Stimulated activated naive CD4-positive, alpha-beta T cell (primary cell): Measurements from ENCODE around the gene PDIA6.
"Not testable (repeated sequence)": the region's sequence is repeated elsewhere in the genome, so short reads cannot be mapped to it uniquely, and the experiment has no call there.

ENCODE experiments used
- DNase-seq, 6 experiments: peaks; one replicate each; lab custom pipeline; 2025; lab: John Stamatoyannopoulos, UW

PDIA6 gene

DNA sequence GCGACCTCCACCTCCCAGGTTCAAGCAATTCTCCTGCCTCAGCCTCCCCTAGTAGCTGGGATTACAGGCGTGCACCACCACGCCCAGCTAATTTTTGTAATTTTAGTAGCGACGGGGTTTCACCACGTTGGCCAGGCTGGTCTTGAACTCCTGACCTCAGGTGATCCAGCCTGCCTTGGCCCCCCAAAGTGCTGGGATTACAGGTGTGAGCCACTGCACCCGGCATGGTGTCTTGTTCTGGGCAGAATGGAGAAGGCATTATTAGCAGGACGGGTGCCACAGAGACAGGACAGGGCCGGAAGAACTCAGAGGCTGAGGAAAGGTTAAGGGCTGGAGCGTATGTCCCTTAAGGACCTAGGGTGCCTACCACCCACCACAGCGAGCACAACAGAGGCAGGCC lies 31.8 kb downstream of the PDIA6 start:
- not testable (repeated sequence) for DNase-seq

DNA sequence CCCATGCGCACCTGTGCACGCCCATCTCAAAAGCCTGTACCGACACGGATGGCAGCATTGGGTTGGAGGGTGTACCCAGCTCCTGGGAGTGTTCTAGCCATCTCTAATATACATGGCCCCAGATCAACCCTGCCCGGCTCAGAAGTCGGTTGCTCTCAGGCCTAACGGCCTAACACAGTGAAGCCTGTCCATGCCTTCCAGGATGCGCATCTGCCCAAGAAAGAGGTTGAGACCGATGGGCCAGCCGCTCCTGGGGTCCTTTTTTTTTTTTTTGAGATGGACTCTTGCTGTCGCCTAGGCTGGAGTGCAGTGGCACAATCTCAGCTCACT lies 32.1 kb downstream of the PDIA6 start:
- DNase-seq = no peak

DNA sequence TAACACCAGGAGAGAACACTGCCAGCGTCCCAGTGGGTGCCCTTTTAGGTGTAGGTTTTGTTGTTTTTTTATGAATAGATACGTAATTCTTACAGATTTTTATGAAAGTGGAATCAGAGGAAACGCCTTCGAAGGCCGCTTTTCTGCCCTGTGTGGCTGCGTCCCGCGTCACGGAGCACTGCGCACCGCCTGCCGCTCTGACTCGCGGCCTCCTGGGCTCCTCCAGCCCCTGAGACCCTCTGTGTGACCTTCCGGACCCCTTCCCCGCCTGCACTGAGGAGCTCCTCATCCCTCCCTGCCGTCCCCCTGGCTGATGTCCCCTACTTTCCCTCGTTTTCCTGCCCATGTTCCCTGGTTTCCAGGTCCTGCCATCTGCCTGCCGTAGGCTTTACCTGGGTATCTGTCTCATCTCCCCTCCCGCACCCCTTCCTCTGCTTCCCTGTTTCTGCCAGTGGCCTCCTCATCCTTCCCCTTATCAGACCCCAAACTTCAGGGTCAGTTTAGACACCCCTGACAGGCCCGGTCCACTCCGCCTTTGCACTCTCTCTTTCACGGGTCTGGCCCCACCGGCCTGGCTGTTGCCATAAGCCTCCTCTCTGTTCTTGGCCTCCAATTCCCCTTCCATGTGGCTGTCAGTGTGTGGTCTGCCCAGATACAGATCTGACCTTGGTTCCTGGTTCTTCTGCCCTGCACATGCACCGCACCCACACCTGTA lies 32.7 kb downstream of the PDIA6 start:
- DNase-seq = no peak

DNA sequence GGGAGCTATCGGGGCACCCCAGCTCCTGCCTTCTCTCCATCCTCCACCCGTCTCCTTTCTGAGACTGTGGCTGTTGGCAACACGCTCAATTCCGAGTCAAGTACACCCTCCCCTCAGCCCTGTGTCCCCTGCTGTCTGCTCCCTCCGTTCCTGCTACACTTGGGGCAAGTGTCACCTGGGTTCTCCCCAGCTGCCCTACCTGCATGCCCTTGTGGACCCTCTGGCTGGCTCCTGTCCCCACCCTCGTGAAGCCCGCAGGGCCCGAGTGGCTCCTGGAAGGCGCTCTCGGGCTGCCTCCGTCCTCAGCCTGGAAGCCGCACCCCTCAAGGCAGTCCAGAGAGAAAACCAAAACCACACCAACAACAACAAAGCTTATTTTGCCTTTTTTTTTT lies 33.9 kb downstream of the PDIA6 start:
- DNase-seq = no peak

DNA sequence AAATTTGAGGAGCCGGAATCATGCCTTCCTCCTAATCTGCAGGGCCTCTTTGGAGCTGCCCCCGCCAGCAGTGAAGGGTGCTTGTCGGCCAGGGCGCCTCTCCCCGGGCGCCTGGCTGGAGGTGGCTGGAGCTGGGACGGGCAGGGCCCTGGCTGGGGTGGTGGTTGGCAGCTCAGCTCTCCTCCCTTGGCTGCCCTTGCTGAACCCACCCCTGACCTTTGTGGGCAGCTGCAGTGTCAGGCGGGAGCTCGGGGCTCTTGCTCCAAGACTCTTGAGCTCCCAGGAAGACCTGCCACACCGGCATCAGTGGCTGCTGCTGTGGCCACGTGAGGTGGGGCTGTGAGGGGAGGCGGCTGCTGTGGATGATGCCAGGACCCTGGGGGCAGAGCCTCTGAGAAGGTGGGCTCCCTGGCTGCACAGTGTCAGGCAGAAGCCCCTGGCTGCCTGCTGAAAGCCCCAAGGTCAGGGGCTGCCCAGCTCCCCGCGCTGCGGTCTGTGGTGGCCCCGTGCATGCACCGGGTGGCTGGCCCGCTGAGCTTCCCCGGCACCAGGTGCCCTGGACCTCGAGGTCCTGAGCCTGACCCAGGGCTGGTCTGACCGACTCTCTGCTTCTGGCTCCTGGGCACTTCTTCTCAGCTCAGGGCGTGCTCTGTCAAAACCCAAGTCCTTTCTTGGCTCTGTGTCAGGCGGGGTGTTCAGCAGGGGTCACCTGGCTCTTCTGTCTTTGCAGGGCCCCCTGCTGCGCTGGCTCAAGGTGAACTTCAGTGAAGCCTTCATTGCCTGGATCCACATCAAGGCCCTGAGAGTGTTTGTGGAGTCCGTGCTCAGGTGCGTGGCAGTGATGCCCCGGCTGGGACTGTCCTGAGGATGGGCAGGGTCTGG lies 34.5 kb downstream of the PDIA6 start:
- no peak for DNase-seq

DNA sequence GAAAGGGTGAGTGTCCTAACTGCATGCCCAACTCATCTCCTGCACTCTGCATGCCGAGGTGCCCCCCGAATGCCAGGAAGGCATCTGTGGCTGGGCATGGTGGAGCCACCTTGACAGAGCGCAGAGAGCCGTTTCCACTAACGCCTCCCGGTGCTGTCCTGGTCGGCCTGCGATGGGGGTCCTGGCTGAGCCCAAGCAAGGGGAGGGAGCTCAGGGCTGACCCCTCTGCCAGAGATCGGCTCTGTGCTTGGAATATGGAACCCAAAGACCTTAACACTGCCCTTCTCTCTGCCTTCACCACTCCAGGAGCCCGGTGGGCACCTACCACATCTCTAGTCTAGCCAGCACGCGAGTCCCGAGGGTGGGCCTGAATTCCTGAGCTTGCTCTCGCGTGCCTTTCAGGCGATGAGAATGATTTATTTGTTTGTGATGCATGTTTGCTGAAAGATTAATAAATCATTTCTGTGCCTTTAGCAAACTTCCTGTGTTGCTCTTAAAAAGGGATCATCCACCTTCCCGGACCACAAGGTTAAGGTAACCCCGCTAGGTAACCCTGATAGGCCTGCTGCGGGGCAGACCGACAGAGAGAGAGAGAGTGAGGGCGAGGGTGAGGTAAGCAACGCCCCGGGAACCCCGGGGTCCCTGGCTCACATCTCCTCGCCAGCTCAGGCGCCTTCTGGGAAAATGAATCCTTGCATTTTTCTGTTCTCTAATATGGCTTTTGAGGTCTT lies 35.3 kb downstream of the PDIA6 start:
- no peak for DNase-seq

DNA sequence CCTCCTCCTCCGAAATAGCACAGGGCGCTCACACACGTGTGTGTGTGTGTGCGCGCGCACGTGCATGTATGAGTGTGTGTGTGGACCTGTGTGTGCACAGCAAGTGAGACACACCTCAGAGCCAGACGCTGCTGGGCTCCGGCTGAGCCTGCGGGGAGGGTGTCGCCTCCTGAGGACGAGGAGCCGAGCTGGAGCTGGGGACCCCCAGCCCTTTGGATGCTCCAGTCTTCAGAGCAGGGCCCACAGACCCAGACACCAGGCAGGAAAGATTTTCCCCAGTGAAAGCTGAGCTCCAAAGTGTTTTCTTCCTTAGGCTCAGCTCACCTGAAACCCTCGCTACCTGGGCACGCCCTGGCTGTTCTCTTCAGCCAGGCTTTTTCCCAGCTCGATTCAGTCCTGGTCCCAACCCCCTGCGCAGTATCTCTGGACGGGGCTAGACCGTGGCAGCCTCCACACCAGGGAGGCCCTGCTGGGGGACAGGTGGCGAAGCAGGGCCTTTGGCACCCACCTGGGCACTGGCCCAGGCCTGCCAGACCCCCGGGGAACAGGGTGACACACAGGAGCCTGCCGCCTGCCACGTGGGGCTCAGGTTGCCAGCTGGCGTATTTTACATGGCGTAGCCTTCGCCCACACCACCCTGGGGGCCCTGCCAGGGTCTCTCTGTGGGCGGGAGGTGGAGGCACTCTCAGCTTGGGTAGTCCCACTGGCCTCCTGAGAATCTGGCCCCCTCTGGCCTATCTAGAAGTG lies 36.2 kb downstream of the PDIA6 start:
- no peak for DNase-seq

DNA sequence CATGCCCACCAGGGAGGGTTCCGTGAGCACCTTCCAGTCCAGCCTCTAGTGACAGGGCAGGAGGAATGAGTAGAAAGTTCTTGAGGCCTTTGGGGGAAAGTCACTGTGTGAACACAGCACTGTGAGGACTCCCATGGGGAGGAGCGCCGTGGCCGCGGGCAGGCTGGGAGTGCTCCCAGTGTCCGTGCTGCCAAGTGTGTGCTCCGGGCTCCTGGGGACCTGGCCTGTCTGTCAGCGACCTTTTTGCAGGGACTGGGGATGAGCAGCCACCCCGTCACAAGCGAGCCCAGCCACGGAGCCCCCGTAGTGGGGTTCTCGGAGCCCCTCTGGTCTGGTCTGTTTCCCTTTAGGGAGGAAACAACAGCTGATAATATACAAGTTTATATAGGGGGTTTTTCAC lies 36.8 kb downstream of the PDIA6 start:
- DNase-seq = no peak

DNA sequence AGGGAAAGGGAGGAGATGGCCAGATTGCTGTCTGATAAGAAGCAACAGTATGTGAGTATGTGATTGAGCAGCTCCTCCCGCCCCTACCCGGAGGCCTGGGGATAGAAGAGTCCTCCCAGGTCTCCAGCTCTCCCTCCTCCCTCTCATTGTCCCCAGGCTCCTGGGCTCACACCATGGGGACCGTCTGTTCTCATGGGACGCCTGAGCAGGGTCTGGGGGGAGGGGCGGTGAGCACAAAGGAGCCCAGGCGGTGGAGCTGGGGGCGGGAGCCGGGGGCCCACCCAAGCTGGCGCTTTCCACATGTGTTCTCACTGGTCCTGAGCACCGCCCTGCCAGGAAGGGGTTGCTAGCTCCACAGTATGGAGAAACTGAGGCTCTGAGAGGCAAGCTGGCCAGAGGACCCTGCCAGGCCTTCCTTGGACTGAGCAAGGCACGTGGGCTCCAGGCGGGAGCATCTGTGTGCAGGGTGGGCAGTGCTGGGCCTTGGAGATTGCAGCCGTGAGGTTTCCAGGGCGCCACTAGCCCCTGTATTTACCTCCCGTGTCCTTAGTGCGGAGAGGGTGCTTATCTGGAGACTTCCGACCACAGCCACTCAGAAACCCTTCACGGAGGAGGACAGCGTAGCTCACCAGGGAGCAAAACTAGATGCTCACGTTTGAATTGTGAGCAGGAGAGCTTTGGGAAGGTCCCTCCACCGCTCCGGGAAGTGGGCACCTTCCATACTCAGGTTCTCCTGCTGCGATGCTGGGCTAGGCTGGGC lies 37.4 kb downstream of the PDIA6 start:
- DNase-seq = no peak

DNA sequence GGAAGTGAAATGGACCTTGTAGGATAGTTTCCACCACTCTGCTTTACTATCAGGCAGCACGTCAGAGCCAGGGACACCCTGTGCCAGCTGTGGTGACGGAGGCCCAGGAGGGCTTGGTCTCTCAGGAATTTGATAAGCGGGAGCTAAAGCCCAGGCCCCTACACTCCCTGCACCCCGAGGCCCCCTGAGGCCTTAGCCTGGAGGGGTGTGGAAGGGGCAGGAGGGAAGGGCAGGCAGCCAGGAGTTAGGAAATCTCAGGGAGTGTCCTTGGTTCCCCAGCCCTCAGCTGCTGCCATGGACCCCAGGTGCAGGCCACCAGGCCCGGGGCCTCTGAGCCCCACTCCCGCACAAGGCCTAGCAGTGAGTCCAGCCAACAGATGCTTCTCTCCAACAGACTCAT lies 38.2 kb downstream of the PDIA6 start:
- no peak for DNase-seq

DNA sequence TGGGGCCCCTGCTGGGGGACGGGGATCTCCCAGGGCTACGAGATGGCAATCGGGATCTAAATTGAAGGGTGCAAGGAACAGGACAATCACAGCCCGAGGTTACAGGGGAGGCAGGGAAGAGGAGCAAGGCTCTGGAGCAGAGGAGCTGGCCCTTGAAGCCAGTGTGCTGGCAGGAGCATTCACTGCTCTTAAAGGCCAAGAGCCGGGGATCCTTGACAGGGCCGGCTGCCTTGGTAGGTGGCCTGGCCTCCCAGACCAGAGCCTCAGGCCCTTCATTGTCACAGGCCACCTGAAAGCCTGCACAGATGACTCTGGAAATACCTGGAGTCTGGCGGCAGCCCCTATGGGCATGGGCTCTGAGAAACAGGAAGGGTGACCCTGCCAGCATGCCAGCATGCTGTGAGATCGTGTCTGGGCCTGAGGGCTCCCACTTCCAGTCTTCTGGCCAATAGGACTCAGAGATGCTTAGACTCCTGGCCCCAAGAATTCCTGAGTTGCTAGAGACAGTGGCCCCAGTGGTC lies 38.7 kb downstream of the PDIA6 start:
- DNase-seq = no peak

DNA sequence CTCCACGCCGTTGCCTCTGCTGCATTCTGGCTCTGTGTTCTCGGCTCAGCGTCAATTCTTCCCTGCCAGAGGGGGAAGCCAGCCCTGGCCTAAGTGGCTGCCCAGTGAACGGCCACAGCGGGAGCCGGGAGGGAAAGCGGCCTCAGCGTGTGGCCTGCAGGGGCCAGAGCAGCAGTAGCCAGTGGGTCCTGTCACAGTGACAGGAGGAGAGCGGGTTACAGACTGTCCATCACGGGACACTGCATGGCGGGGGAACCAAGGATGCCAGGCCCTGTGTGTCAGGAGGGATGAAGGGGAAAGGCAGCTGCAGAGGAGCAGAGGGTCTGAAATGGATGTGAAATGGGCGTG lies 39.7 kb downstream of the PDIA6 start:
- no peak for DNase-seq

DNA sequence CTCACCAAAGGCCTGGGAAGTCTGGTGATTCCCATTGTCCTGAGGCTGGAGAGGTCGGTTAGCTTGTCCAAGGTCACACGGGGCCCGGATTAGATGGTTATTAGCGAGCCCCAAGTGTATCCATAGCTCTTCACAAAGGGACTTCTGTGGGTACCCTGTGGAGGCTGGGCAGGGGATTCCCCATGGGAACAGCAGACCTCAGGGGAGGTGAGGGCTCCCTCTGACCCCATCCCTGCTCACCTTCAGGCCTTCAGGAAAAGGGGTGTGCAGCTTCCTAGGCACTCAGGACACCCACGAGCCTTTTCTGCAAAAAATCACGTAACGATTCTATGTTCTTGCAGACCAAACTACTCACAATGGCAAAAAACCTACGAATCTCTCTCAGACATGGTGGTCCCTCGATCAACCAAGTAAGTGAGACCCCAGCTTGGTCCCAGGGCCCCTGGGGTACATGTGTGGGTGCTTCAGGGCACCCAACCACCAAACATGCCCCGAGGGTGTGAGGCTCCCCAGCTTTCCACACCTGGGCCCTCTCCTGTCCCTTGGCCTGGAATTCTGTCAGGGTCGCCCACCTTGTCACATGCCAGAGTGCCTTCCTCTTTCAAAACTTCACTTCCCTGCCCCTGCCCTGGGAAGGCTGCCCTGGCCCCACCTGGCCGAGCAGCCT lies 40.3 kb downstream of the PDIA6 start:
- no peak for DNase-seq

DNA sequence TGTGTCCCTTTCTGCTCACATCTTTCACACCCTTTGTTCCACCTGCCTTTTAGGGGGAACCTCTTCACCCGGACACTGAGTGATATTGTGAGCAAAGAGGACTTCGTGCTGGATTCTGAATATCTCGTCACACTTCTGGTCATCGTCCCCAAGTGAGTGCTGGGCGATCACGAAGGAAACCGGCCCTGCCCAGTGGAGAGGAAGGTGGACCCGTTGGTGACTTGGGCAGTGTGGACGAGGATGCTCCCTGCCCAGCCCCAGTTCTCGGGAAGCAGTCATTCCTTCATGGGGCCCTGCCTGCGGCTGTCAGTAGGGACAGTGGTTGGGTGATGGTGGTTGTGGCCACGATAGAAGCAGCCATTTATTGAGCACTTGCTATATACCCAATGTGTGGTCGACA lies 40.8 kb downstream of the PDIA6 start:
- no peak for DNase-seq

DNA sequence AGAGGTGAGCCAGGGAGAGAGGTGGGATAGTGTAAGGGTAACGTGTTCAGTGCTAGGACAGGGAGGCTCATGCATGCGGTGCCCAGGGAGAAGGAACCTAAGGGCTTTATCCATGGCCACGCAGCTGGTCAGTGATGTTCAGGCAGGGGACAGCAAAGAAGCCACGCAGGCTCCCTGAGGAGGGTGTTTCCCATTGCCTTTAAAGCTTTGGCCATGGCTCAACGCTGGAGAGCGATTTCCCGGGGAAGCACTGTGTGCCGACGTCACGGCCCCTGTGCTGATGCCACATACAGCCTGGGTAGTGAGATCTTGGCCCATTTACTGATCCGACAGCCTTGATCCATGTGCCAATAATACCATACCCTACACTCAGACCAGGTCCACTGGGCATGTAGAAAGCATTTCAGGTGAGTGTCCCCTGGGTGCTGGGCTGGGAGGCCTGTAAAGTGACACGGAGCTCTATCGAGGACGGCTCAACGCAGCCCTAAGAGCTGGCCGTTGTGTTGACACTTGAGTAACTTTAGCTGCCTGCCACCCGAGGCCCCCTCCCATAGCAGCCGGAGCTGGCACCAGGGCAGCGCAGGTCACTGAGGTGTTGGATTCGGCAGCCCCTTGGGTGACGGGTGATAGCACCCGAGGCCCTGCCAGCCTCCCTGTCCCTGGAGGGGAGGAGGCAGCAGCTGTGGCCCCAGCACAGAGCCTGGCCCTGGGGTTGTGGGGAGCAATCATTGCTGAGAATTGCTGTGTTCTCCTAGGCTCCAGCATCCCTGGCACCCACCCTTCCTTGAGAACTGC lies 41.4 kb downstream of the PDIA6 start:
- DNase-seq = no peak

DNA sequence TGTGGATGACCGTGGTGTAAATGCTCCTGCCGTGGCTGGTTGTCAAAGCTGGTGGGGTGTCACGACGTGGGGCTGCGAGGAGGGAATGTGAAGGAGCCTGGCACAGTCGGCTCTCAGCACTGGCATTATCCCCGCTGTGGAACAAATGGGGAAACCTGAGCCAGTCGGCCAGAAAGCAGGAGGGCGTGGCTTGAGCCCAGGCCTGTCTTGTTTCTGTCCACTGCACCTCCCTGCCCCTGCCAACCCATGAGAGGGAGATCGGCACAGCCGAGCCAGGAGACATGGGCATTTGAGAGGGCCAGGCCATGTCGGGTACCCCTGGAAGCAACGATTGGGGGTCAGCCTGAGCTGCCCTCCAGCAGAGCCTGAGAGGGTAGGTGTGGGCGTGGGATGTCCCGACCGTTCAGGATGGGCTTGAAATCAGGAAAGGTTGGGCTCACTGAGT lies 44.5 kb downstream of the PDIA6 start:
- no peak for DNase-seq

DNA sequence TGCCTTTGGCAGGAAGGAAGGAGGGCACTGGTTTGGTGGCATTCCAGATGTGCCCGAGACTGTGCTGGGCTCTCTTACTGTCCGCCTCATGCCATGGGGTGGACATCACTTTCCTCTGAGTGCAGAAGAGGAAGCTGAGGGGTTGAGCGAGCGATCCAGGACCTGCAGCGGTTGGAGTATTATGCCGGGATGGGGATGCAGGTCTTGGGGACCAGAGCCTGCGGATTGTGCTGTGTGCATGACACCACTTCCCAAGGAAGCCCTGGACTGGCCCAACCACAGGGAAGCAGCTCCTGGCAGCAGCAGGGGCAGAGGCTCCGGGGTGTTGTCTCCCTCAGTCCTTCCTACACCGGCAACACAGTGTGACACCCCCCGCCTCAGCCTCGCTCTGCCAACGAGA lies 46.7 kb downstream of the PDIA6 start:
- DNase-seq = no peak

DNA sequence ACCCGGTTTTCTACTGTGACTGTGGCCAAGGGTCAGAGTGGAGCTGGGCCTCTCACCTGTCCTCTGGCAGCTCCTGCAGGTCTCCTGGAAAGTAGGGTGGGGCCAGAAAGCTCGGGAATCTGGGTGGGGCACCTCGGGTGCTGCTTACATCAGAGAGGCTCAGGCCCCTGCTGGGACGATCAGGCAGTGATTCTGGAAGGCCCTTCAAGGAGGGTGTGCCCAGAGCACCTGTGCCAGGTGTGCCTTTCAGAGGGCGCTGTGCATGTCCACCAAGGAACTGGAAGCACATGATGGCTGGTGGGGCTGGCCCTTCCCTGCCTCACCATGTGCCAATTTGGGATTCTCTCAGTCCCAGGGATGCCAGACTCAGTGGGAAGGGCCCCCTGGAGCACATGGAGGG lies 47.1 kb downstream of the PDIA6 start:
- DNase-seq = no peak

DNA sequence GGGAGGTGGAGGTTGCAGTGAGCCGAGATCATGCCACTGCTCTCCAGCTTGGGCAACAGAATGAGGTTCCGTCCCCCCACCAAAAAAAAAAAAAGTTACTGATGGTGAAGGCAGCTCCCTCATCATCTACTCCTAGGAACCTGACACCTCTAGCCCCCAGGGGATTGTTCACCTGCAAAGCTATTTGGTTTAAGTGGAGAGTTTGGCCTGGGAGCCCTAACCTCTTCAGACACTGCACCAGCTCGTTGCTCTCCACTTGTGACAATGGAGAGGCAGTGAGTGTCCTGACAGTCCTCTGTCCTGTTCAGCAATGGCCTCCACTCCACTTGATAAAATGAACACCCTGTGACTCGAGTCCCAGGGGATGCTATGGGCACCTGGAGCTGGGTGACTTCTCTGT lies 47.7 kb downstream of the PDIA6 start:
- no peak for DNase-seq
